HG03159 (cell line): ENCODE data around the gene ACAP3.
"Not testable (repeated sequence)": the region's sequence is repeated elsewhere in the genome, so short reads cannot be mapped to it uniquely, and the experiment has no call there.

ENCODE experiments used
- ATAC-seq: cut with Tn5 transposase; IDR thresholded peaks from one replicate; pipeline ENCODE4 v1.9.1; 2021; ENCODE audit warnings: mild to moderate bottlenecking, moderate library complexity; ENCODE audit not compliant: unreplicated experiment

ACAP3 gene

GRCh38 chr1:1268284-1268682, 39.4 kb downstream of the ACAP3 start:
- ATAC-seq, result no peak

DNA sequence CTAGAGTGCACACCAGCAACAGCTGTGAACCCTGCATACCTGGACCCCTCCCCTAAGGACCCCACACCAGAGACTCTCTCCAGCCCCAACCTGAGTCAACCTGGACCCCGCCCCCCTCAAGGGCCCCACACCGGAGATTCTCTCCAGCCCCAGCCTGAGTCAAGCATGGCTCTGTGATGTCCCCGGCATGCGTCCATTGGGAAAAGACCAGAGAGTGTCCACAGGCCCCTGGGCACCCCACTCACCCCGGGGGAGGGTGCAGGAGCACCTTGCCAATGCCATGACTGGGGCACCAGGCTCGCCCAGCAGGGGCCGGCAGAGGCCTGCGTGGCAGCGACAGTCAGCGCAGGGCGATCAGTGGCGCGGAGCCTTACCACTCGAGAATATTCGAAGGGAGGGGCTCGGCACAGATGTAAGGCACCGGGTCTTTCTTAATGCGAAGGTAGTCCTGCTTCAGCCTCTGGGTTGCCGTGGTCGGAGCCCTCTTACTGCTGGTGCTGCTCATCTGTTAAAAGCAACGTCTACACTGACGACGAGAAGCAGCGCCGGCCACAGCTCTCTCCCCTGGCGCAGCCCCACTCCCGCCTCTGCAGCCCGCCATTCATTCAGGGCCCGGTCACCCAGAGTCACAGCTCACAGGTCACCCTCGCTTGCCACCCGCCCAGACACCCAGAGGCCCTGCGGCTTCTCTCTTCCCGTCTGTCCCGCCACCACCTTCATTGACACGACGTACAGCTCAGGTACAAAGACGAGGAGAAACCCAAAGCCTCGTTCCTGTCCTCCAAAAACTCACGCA, 40.0 kb downstream of the ACAP3 start:
- ATAC-seq, result no peak

DNA sequence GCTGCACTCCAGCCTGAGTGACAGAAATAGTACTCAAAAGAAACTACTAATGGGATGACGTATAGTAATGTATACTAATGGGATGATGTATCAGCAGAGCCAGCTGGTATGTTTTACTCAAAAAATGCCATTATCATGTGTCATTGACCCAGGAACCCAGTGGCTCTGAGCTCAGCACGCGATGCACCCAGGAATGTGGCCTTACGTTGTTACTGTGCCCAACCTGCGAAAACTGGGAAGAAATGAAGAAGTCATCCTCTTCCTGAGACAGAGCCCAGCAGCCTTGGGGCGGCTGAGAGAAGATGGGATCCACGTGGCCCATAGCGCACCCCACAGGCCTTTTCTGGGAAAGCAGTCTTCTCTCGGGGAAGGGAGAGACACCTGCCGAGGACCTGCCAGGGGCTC, 42.9 kb downstream of the ACAP3 start:
- no peak for ATAC-seq

DNA sequence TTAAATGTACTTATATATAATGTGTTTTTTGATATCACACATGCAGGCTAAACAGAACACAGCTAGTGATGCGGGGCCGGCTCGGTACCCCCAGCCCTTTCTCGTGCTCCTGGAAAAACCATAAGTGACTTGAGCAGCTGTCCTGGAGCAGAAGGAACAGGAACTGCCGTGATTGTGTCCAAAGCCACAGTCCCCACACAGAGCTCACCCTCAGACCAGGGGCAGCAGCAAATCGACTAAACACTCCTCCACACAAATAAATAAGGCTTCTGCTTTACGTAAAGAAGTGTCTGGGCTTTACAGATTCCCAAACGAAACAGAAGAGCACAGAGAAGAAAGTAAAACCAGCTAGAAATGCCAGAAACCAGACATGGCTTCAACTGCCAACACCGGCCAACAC, 43.7 kb downstream of the ACAP3 start:
- ATAC-seq, result no peak

DNA sequence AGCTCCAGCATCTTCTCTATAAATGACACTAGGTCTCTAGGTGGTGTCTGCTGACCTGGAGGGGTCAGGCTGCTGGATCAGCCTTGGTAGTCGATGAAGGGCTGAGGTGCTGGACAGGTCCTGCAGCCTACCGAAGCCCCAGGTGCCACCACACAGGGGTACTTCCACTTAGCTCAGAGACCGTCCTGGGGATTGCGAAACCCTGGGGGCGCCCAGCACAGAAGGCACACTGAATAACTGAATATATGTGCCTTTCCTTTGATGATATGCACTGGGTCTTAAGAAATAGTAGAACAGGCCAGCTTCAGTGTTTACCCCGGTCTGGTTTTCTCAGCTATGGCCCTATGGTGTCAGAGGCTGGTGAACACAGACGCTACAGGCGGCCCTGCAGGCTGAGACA, 45.0 kb downstream of the ACAP3 start:
- no peak for ATAC-seq

DNA sequence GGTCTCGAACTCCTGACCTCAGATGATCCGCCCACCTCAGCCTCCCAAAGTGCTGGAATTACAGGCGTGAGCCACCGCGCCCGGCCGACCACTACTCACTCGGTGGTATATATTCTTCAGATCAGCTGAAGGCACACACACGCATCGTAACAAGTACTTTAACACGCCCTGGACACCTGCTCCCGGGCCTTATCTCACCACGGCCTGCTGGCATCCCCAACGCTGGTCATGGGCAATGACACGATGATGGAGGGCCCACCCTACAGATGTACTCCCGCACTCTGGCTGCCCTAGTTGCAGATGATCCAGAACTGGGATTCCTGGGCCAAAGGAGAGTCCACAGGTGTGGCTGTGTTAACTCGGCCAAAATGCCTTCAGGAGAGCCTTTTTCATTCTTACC, 45.7 kb downstream of the ACAP3 start:
- no peak for ATAC-seq

DNA sequence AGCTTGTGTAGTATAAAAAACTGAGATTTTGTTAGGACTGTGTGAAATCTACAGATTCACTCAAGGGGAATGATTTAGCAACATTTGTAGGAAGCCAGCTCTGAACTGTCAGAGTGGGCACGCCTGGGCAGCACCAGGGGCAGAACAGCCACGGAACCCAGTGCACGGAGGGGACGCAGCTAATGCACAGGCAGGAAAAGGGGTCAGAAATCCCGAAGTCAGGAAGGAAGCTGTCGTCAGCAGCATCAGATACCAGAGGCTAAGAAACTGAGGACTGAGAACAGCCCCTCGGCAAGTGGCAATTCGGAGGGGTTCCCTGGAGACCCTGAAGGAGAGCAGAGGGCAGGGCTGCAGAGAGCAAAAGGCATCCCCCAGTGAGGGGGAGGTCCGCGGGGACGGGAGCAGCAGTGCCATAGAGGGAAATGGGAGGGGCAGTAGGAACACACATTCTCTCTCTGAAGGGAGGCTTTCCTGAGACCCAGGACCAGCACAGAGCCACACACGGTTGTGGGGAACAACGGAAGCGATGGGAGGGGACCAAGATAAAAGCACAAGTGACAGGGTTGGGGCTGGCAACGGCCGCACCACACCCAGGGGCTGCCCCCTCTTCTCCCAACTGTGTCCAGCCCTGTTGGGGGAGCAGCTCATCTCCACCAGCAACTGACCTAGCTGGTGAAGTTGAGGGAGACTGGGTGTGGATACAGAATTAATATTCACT, 46.7 kb downstream of the ACAP3 start:
- ATAC-seq, result no peak

DNA sequence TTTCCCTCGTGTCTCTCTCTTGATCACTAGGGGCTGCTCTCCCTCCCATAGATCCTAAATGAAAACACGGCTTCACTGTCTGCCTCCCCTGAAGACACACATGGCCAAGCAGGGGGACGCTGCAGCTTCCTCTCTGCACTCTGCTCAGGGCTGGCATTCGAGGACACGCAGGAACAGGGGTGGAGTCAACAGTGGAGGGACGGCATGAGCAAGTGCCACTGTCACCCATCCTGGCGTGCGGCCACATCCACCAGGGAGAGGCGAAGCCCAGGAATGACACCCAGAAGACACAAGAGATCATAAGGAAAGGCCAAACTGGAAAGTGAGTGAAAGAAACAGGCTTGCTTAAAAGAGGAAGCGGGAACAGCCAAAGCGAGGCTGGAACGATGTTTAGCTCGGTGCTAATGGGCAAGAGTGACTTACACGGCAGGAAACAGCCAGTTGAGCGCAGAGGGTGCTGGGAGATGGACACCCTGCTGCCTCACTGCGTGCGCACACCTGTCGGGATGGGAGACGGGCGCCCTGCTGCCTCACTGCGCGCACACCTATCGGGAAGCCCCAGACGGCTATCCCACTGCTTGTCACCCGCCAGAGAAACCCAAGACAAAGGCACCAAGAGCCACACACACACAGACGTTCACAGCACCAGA, 47.7 kb downstream of the ACAP3 start:
- ATAC-seq, result no peak

- no peak for ATAC-seq
These were observed 48.2 kb downstream of the ACAP3 start for GRCh38 chr1:1259540-1259939.

DNA sequence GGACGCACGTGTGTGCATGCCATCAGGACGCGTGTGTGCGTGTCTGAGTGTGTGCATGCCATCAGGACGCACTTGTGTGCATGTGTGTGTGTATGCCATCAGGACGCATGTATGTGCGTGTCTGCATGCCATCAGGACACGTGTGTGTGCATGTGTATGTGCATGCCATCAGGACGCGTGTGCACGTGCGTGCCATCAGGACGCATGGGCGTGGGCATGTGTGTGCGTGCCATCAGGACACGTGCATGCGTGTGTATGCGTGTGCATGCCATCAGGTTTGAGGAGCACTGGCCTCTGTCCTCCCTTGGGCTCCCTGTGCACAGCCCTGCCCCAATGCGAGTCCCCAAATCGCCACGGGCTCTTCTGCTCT, 48.6 kb downstream of the ACAP3 start:
- ATAC-seq, result no peak

- ATAC-seq, result no peak
These were observed 50.5 kb downstream of the ACAP3 start for GRCh38 chr1:1256956-1257871.

DNA sequence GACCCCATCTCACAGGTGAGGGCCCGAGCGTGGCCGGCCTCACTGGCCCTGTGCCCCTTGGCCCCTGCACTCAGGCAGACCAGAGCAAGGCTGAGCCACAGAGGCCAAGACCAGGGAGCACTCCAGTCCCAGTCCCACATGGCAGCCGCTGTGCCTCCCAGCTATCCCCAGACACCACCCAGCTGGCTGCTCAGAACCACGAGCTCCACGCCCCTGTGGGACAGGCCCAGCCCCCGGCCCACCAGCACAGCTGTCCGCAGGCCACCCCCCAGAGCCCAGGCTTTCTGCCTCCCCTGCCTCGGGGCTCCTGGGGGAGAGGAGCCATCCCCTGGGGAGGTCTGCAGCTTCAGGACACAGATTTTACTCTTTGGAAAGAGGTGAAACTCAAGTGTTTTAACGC, 52.1 kb downstream of the ACAP3 start:
- no peak for ATAC-seq

DNA sequence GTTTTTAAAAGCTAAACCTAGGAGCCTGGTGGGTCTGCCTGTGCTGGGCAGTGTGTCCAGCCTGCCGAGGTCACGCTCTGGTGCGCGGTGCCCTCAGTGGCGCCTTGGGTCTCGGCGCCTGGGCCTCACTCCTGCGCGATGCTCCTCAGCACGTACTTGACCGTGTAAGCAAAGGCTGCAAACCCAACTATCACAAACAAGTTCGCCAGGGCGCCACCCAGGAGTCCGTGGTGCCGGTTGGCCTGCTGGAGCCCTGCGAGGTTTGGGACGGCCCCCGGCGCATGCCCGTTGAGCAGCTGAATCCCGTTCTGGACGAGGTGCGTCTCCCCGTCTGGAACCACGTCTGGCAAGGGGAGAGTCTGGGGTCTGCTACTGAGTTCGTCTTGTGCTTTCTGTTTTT, 52.7 kb downstream of the ACAP3 start:
- no peak for ATAC-seq

DNA sequence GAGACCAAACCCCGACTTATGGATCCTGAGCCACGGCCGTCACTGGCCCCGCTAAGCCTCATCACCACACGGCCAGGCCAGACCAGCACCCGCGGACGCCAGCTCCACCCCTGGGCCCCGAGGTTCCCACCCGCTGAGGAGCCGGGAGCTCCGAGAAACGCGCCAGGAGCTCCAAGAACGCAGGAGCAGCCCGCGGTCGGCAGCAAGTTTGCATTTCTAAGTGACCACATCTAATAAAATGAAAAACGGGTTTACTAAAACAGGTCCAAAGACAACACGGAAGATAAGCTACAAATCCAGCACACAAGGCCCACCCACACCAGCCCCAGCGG, 53.1 kb downstream of the ACAP3 start:
- ATAC-seq, result no peak

DNA sequence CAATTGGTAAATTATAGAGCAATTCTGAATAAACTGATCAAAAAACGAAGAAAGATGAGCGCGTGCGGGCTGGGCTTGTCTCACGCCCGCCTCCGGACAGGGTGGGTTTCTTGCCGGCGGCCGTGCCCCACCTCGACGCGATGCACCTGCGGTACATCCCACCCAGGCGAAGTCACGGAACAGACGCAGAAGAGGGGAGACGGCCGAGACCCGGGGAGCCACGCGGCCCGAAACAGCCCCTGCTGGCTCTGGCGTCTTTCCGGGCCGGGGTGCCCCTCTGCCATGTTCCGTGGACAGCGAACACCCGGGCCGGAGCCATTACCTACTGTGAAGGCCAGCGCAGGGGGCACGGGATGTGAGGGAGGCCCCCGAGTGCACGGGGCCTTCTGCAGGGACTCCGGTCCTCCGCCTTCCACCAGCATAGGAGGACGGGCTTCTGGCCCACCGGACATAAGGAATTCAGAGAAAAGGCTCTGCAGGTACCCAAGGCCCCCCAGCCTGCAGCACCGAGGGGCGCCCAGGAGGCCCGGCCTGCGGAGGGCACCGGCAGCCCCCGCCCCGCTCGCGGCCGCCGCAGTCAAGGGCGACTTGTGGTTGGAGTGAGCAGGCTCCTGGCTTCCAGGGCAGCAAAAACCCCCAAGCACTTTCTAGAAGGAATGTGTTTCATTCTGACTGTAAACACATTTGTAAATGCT, 53.6 kb downstream of the ACAP3 start:
- no peak for ATAC-seq

- no peak for ATAC-seq
These were observed 54.4 kb downstream of the ACAP3 start for GRCh38 chr1:1253314-1253713.

DNA sequence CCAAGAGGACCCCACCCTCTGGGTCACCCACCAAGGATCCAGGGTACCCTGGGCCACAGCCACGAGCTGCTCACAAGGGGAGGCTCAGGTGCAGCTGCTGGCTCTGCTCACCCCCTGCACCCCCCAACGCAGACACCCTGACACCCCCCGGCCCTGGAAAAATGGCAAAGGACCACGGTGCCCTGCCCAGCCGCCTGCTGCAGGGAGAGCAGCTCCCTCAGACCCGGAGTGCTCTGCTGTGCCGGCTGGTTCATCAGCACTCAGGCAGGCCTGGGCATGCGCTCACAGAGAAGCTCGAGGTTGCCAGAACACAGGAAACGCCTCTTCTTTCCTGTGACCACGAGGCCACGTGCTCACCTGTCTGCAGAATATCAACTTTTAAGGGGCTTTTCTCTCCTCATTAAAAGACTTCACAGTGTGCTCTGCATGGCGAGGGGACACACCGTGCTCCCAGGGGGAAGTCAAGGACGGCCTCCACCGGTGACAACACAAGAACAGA, 56.9 kb downstream of the ACAP3 start:
- no peak for ATAC-seq

GRCh38 chr1:1248009-1248913, 59.5 kb downstream of the ACAP3 start:
- not testable (repeated sequence) for ATAC-seq

DNA sequence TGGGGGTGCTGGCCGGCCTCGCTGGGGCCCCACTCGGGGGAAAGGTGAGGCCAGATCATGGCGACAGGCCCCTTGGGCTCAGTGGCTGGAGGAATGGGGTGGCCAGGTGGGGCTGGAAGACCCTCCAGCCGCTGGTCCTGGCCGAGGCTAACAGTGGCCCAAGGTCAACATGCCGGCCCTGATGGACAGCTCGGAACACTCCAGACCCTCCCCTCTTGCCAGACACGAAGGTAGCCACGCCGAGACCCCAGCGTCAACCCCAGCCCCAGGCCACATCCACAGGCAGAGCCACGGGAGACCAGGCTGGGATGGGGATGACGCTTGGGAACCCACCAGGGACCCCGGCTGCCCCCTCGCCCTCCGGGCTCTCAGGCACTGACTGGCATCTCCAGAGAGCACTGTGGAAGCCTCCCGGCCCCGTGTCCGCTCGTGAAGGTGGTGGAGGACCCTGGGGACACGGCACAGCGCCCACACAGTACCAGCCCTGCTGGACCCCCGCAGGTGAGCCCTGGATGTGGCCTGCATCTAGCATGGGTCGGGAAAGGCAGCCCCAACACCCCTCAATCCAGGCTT, 60.3 kb downstream of the ACAP3 start:
- no peak for ATAC-seq
